ENCODE measurements around the gene TMEM117.
"Not testable (repeated sequence)": the region's sequence is repeated elsewhere in the genome, so short reads cannot be mapped to it uniquely, and the experiment has no call there.

Gene TMEM117

DNA sequence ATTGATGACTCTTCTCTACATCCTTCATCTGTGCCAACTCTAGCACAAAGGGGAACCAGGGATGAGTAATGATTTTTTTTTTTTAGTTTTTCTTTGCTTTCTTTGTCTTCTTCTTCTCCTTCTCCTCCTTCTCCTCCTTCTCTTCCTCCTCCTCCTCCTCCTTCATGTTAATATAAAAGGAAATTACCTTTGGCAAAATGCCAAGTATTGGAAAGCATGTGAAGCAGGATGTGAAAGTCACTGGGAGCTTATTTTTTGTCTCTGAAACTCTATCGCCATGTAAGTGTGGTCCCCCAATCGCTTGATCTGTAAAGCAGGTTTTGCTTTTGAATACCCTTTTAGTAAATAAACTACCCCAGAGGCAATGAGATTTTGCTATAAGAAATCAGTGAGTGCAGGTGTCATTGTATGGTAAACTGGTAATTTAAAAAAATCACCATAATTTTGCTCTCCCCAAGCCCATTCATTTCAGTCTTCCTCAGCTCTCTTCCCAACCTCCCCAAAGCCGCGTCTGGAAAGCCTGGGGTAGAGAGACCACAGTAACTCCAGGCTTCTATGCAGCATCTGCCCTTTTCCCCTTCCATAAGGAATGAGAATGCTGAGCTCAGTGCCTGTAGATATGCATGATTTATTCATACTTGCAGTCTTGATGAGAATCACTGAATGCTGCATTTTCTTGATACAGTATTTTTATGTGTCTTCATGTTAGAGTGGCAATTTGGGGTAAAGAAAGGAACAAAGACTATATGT, 388.7 kb downstream of the TMEM117 start:
- no peak for DNase-seq (ENCODE audit: low read depth)

DNA sequence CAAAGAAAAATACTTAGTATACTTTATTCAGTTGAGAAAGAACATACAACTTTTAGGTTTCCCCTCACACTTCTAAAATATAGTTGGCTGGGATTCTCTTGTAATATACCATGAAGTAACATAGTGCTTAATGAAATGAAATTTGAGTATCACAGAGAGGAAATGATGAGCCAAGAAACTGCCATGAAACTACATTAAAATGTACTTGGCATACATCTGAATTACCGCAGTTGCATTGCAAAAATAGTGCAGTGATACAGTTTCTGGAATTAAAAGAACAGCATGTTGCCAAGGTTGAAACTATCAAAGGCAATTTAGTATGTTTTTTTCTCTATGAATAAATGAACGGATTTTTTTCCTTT, 389.2 kb downstream of the TMEM117 start:
- no peak for DNase-seq (ENCODE audit: low read depth)

DNA sequence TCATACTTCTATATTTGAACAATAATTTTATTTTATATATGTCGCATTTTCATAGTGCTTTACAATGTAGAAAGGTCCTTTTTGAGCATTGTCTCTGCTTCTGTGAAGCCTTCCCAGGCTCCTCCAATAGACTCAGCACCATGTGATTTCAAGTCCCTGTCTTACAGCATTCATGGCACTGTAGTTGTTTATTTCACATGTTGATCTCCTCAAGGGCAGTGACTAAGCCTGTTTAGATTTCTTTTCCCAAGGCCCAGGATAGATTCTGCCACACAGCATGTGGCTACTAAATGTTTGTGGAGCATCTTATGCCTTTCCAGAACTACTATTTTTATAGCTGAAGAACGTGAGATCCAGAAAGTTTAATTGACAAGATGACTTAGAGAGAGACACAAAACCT, 391.7 kb downstream of the TMEM117 start:
- no peak for DNase-seq (ENCODE audit: low read depth)

DNA sequence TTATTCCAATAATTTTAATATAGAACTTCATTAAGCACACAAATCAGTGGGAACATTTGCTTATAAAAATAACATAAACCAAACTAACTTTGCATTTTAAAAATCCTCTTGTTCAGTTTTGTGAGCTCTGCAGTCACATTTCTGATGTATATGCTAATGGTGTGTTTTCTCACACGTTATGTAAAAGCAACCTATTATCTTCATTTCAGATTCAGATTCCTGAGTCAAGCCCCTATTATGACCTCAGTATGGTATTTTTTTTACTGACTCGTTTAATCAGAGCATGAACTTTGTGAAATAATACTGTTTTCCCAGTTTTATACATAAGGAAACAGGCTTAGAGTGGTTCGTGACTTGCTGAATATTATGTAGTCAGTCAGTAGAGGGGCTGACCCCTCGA, 394.0 kb downstream of the TMEM117 start:
- no peak for DNase-seq (ENCODE audit: low read depth)

DNA sequence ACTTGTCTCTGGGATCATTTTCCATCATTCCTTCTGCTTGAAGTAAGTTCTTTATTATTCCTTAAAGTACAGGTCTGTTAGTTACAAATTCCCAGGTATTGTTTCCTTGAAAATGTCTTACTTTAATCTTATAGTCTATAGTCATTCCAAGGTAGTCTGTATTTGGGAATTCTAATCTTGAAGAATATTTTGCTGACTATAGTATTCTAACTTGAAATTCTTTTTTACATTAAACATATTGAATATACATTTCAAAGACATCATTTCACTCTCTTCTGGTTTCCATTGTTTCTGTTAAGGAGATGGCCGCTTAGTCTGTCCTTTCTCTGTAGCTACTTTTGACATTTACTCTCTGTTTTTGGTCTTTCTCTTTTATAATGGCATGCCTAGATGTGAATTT, 399.8 kb downstream of the TMEM117 start:
- no peak for DNase-seq (ENCODE audit: low read depth)

DNA sequence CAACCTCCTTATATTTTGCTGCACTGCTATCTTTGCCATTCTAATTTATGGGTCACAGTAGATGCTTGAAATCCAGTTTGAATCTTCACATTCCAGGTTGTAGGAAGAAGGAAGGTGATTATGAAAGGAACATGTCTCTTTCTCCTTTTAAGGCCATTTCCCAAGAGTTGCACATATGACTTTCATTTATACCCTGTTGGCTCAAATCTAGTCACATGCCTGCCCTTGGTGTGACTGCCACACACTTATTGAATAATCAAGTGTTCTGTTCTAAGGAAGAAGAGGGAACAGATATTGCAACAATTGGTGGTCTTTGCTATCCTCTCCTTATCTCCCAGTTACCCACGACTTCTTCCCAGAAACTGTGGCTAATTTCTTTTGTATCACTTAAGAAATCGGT, 404.3 kb downstream of the TMEM117 start:
- no peak for DNase-seq (ENCODE audit: low read depth)

DNA sequence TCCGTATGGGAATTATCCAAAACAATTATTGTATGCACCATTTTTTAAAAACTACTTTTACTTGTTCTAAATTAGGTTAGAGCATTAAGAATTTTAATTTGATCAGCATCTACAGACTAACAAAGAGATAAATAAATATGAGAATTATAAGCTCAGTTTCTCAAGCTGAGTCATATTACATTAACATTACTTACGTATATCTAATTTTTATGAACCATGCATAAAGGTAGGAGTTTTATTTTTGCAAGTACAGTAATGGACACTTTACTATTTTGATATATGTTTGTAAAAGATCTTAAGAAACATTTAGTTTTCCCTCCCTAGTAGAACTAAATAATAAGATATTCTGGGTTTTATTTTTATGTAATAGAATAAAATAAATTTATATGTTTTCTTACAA, 410.1 kb downstream of the TMEM117 start:
- DNase-seq (ENCODE audit: low read depth), result no peak

DNA sequence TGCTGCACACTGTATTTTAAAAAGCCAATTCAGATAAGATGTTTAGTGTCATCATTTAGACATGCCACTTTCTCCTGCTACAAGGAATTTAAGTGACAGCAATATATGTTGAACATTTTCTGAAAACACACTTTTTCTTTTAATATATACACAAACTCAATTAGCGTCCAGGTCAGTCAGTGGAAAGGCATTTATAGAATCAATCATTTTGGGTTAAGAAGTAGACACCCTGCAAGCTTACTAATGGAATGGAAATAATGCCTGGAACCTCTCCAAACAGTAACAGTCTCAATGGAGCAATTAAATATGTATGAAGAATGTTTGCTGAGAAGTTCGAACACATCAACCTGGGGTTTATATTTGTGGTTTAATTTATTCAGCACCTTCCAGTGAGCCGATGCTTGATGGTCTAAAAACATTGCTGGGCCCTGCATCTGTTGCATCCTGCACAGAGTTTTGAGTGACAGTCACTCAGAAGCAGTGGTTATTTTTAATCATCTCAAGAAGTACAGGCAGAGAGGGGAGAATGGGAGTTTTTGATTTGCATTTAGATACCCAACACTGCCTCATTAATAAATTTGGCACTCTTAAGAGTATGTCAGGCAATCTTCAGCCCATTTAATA, 410.7 kb downstream of the TMEM117 start:
- no peak for DNase-seq (ENCODE audit: low read depth)

DNA sequence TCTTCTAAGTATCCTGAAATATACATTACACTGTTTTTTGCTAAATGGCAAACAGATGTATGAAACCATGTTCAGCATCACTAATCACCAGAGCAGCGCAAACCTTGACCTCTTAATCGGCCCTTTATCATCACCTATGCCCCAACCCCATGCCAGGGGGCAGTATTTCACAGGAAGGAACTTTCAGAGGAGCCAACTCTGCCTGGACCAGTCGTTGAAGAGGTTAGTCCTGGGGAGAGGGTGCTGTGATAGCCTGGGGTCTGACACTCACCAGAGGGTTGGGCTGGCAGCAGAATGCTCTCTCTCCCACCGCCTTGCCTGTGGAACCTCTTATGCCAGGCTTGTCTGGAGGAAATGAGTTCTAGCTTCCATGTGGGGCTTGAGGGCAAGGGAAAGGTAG, 411.7 kb downstream of the TMEM117 start:
- no peak for DNase-seq (ENCODE audit: low read depth)

DNA sequence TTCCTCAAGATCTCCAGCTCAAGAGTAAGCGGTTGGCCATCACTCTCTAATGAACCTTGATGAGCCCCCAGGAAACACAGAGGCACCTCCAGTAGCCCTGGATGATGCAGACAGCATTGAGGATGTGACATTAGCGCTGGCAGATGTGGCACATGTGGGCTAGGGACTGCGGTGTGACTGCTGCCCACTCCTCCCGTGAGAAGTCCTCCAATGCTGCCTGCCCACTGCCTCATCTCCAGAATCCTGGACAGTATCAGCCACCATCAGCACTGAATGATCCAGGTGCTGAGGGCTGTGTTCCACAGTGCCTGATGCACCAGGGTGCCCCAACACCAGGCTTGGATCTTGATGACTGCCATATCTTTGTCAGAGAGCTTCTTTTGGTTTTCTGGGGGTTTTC, 412.6 kb downstream of the TMEM117 start:
- no peak for DNase-seq (ENCODE audit: low read depth)

DNA sequence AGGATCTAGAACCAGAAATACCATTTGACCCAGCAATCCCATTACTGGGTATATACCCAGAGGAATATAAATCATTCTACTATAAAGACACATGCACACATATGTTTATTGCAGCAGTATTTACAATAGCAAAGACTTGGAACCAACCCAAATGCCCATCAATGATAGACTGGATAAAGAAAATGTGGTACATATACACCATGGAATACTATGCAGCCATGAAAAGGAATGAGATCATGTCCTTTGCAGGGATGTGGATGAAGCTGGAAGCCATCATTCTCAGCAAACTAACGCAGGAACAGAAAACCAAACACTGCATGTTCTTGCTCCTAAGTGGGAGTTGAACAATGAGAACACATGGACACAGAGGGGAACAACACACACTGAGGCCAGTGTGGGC, 414.6 kb downstream of the TMEM117 start:
- not testable (repeated sequence) for DNase-seq (ENCODE audit: low read depth)

DNA sequence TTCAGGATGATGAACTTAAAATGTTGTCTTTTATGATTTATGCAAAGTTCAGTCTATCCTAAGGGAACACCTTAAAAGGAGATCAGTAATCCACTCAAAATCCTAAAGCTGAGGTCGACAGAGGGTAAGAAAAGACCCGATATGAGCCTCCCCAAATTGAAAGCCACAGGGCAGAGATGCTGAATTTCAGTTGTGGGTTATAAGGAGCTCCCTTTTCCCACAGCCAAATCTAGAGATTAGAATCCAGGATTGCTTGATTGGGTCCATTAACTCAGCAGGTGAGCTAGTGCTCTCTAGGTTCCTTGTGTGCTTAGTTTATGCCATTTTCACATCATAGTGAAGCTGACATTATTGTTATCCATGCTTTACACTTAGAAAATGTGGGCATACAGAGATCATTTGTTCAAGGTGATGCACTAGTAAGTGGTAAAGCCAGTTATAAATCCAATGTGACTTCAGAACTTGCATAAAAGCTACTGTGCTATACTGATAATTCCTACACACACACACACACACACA, 417.5 kb downstream of the TMEM117 start:
- no peak for DNase-seq (ENCODE audit: low read depth)

DNA sequence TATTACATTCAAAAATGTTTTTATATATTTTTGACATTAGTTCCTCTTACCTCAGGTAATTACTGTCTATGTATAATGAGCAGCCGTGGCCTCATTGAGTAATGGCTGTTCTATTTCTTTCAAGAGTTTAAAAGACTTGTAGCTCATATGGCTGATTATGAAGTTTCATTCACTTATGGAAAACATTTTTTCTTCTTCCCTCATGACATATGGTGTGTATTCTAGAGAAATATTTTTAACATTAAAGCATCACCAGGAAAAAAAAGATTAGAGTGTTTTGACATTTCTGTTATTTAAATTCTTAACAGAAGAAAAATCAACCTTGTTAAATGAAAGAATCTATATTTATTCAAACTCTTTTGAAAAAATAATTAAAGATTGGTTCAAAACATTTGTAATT, 422.4 kb downstream of the TMEM117 start:
- no peak for DNase-seq (ENCODE audit: low read depth)

DNA sequence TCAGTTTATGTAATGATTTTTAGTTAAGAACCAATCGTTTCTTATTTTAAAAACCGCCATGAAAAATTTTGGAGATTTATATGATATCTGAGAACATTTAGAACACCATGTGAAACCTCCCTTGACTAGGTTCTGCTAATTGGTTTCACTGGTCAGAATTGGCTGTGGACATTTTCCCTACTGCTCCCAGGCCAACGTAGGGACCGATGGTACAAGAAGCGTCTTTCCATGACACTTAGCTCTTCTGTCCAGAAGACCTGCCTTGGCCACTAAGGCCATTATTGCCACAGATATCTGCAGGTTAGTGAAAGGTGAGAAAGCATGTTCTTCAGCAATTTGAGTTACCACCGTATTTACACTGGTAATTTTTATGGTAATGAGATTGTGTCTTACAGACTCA, 424.0 kb downstream of the TMEM117 start:
- DNase-seq (ENCODE audit: low read depth), result no peak

DNA sequence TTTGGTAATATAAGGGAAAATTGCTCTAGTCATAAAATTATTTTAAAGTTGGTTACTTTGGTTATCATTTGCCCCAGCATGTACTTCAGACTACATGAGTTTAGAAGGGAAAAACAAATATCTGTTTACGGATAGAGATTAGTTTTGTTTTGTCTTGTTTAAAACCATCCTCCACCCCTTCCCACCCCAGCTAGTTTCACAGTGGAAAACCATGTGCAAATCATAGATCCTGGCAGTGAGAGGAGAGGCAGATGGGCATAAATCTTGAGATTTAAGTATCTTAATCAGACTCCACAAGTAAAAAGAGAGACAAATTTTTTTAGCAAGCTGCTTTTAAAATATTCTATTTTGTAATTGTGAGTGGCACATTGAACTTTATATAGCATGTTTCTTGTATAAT, 424.7 kb downstream of the TMEM117 start:
- no peak for DNase-seq (ENCODE audit: low read depth)

DNA sequence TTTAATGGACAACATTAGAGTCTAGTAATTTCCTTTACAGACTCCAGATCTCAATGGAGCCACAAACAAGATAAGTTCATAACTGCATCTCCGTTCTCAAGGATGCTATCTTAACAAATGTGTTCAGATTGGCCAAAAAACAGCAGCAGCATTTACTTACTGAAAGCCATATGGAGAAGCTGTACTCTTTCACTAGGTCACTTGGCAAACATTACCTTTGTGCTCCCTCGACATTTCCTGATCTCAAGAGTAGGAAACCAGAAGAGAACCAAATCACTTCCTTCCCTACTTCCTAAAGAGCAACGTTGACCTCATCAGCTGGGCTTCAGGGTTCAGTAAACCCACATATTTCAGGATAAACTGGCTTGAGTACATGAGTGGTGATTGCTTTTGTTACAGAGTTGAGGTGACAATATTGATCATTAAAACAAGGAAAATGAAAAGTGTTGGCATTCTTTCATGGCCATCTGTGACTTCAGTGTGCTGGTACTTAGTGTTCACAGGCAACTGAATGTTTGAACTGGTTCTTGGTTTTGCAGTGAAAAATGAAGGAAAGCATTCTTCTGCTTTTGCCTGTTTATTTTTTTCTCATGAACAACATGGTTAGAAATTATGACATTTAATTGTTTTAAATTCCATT, 449.6 kb downstream of the TMEM117 start:
- DNase-seq (ENCODE audit: low read depth), result no peak

DNA sequence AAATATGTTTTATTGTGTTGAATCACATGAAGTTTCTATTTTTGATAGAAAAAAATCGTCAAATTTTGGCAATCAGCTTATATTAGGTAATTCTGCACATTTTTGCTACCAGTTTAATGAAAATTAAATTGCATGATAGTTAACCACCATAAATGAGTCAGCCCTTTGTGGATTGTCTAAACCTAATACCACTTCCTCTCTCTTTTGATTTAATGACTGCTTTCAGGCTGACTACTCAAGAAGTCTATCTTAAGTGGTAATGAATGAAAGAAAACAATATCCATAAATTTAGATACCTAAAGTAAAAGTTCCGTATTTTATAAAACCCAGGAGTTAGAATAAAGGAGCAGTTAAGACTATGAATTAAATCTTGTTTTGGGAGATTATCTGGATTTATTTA, 450.5 kb downstream of the TMEM117 start:
- DNase-seq (ENCODE audit: low read depth), result no peak

DNA sequence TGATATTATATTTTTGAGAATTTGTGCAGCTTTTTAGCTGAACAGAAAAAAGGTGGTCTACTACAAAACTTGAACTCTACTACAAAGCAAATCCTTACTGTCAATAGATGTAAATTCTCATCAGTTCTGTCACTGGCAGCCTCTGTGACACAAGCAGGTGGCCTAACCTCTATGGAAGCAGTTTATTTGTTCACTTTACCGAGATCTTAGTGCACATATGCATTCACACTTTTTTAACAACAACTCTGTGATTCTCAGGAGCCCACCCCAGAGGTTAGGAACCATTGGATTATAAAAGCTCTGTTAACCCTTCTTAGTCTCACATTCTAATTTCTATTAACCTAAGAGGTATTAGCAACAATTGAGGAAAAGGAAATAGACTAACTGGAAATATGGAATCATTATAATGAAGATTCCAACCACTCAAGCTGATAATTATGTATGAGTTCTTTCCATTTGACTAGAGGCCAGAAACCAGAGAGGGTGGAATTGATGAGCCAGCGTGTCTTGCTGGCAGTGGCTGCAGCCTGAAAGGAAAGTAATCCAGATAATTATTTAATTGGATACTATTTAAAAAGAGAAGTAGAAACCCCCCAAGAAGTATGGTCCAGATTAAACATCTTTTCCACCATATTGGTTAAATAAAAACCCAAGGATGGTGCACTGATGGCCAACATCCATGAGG, 451.1 kb downstream of the TMEM117 start:
- DNase-seq (ENCODE audit: low read depth), result no peak

DNA sequence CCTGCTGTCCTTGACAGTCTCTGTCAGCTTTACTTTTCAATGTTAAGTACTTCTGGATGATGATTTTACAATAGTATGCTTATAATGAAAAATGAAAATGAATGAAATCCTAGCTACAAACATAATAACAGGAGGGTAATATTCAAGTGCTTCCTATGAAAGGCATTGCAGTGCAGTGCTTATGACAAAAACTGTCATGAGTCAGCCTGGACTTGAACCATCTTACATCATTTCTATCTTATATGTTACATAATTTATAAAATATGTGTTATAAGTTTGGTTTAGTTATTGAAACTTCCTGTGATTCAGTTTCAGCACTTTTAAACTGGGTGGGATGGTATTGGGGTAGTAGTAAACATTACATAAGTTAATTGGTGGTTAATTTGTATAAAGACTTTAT, 451.7 kb downstream of the TMEM117 start:
- no peak for DNase-seq (ENCODE audit: low read depth)

DNA sequence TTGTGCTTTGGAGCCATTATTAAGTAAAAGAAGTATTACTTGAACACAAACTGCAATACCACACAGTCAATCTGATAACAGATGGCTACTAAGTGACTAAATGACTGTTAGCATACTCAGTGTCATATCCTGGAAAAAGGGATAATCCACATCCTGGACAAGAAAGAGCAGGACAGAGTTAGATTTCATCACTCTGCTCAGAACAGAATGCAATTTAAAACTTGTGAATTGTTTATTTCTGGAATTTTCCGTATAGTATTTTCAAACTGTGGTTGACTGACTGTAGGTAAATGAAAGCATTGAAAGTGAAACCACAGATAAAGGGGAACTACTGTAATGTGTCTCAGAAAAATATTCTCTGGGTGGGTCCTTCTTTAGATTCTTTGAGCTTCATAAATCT, 458.8 kb downstream of the TMEM117 start:
- no peak for DNase-seq (ENCODE audit: low read depth)

DNA sequence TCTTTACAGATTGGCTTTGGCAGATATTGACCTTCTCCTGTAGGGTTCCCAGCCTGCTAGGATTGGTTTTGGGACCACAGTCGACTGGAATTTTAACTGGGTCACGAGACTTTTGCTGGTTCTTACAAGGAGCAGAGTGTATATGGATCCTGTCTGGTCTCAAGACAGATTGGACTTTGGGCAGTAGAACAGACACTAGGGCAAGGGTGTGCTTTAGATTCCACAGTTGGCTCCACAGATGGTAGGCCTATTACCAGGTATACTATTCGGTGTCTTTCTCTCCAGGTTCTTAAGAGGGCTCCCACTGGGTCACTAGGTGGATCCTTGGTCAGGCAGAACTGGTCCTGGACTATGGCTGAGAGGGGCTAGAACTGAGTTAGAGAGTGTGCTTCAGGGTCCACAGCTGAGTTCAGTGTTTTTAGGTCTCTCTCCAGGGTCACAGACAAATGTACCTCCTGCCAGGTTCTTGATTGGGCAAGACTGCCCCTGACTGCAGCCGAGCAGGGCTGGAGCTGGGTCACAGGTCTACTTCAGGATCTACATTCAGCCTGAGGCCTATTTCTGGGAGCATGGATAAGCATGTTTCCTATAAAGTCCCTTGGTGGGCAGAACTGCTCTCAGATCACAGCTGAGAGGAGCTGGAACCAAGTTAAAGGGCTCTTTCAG, 460.2 kb downstream of the TMEM117 start:
- no peak for DNase-seq (ENCODE audit: low read depth)

DNA sequence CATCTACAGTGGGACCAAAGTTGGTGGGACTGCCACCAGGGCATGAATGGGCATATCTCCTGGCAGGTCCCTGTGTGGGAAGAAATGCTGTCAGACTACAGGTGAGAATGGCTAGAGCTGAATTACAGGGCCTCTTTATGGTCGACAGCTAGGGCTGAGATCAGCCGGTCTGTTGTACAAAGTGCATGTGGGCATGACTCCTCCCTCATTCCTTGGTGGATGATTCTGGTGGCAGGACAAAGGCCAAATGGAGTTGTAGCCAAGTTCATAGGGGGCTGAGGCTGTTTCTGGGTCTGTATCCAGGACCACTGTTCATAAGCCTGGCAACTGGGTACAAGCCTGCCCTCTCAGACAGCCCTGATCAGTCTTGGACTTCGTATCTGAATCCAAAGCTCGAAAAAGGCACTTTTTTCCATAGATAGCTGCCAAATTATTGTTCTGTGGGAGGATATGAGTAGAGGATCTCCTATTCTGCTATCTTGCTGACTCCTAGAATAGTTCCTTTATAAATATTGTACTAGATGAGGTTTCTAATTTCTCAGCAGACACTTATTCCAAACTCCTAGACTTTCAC, 460.8 kb downstream of the TMEM117 start:
- DNase-seq (ENCODE audit: low read depth), result no peak
